HepG2 (cell line): ENCODE data around the gene PEPD. TPM values are rescaled to one million over a fixed set of nuclear protein-coding genes. Genes with fewer than 3 reads are reported as not detected.

Source experiments
- ARNT2 ChIP-seq: sonication (generic); formaldehyde crosslinking; IDR thresholded peaks from 2 replicates; pipeline ENCODE4 v1.8.0; 2022; ENCODE audit warnings: mild to moderate bottlenecking, low read depth, missing genetic modification reagents, moderate library complexity
- BORCS8-MEF2B ChIP-seq: sonication (generic); formaldehyde crosslinking; IDR thresholded peaks from 2 replicates; pipeline ENCODE4 v1.8.0; 2022; ENCODE audit warnings: mild to moderate bottlenecking, missing genetic modification reagents
- GPBP1L1 ChIP-seq: sonication (generic); formaldehyde crosslinking; IDR thresholded peaks from 2 replicates; pipeline ENCODE4 v1.5.0; 2020; ENCODE audit warnings: mild to moderate bottlenecking, missing genetic modification reagents
- HNF1A ChIP-seq, 2 experiments: sonication (generic) in 1 of 2; formaldehyde crosslinking in 1 of 2; IDR thresholded peaks; 2 replicates each; pipeline versions ENCODE4 v1.4.0 to v1.6.1; 2016 to 2020; ENCODE audit warnings: borderline replicate concordance in 1 of 2, low read depth in 1 of 2, mild to moderate bottlenecking in 1 of 2, missing genetic modification reagents in 1 of 2
- PHF8 ChIP-seq: sonication (generic); formaldehyde crosslinking; IDR thresholded peaks from 2 replicates; pipeline ENCODE4 v1.5.0; 2020; ENCODE audit warnings: missing genetic modification reagents
- RBM22 ChIP-seq: fragments of 200-400 bp; formaldehyde crosslinking; optimal IDR thresholded peaks from 2 replicates; pipeline ENCODE3; 2017; ENCODE audit warnings: mild to moderate bottlenecking, low read length, moderate library complexity
- RXRB ChIP-seq: IDR thresholded peaks from 2 replicates; pipeline ENCODE4 v1.6.1; 2016; ENCODE audit warnings: borderline replicate concordance, missing genetic modification reagents, missing compliant biosample characterization
- SRSF9 ChIP-seq: fragments of 200-400 bp; formaldehyde crosslinking; IDR thresholded peaks from 2 replicates; pipeline ENCODE4 v1.6.1; 2018; ENCODE audit warnings: borderline replicate concordance, mild to moderate bottlenecking, low read depth, low read length; ENCODE audit not compliant: insufficient read depth, poor library complexity, severe bottlenecking
- ZBTB46 ChIP-seq: sonication (generic); formaldehyde crosslinking; IDR thresholded peaks from 2 replicates; pipeline ENCODE4 v1.4.0; 2020; ENCODE audit warnings: mild to moderate bottlenecking, missing genetic modification reagents, borderline replicate concordance
- ZNF142 ChIP-seq: sonication (generic); formaldehyde crosslinking; IDR thresholded peaks from 2 replicates; pipeline ENCODE4 v1.4.0; 2020; ENCODE audit warnings: missing genetic modification reagents
- ZNF678 ChIP-seq: sonication (generic); formaldehyde crosslinking; IDR thresholded peaks from 2 replicates; pipeline ENCODE4 v1.4.0; 2020; ENCODE audit warnings: mild to moderate bottlenecking, missing genetic modification reagents
- polyA plus RNA-seq, 8 experiments: library from polyadenylated mRNA; depleted of rRNA in 3 of 8; stranded (reverse) in 7 of 8; unstranded in 1 of 8; fragments of >200 nt; fragmentation: Illumina TruSeq in 4 of 8; extraction: Trizol in 4 of 8; gene quantifications; 2 replicates each; pipeline versions ENCODE4 v1.2.1 to v1.2.3, GENCODE V29; 2011 to 2016; ENCODE audit warnings: low read depth in 4 of 8, missing spikeins in 1 of 8, mixed read lengths in 1 of 8; ENCODE audit not compliant: insufficient read depth in 1 of 8
- total RNA-seq, 5 experiments: library from RNA; depleted of rRNA; stranded (reverse); fragments of >200 nt; fragmentation: Illumina TruSeq; extraction: Trizol; gene quantifications; 2 replicates each; pipeline ENCODE4 v1.2.3, GENCODE V29; 2016; ENCODE audit warnings: low read depth in 1 of 5

The PEPD gene
- total and polyA plus RNA-seq, 2 of the 13 experiments (the other 11 are each of a cell fraction or from before 2014, with no cell fraction given) = 60.7 to 75.1 TPM

GRCh38 chr19:33481863-33482262, 39.7 kb downstream of the PEPD start (continued):
- TF ChIP-seq ZNF142 (no peak), ZBTB46 (CRISPR knock-in tag) (no peak), GPBP1L1 (CRISPR knock-in tag) (no peak), PHF8 (CRISPR knock-in tag) (no peak), RBM22 (no peak), SRSF9 (no peak), HNF1A (IDR thresholded peaks at IDR 0.05; ENCODE audit: low read depth) (no peak), HNF1A (CRISPR knock-in tag; IDR thresholded peaks at IDR 0.05; ENCODE audit: borderline replicate concordance) (no peak), ARNT2 (no peak), BORCS8-MEF2B (CRISPR knock-in tag) (no peak), RXRB (CRISPR knock-in tag) (no peak), ZNF678 (CRISPR knock-in tag) (no peak)
